T-helper 22 cell (primary cell): ENCODE results near the gene BASP1.
"Not testable (repeated sequence)": the region's sequence is repeated elsewhere in the genome, so short reads cannot be mapped to it uniquely, and the experiment has no call there.

ENCODE experiments used
- DNase-seq: peaks from one replicate; pipeline ENCODE4 v3.0.0-alpha.2; 2020; ENCODE audit warnings: low read depth

Gene BASP1

DNA sequence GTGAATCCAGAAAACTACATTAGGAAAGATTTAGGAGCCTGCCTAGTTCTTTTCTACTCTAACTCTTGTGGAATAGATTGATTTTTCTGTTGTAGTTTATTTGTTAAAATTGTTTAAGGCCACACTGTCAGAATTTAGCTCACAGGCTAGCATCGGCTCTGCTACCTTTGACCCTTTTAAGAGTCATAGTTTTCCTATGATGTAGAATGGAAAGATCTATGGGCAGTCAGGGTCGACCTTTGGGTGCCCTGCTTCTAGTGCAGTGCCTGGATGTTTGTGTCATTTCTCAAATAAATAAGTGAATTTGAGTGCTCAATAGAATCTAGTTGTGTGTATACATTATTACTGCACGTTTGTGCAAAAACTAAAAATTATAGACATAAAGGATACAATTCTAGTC, 38.7 kb downstream of the BASP1 start:
- no peak for DNase-seq

GRCh38 chr5:17256839-17257238, 39.4 kb downstream of the BASP1 start:
- no peak for DNase-seq

GRCh38 chr5:17257705-17258273, 40.4 kb downstream of the BASP1 start:
- no peak for DNase-seq

DNA sequence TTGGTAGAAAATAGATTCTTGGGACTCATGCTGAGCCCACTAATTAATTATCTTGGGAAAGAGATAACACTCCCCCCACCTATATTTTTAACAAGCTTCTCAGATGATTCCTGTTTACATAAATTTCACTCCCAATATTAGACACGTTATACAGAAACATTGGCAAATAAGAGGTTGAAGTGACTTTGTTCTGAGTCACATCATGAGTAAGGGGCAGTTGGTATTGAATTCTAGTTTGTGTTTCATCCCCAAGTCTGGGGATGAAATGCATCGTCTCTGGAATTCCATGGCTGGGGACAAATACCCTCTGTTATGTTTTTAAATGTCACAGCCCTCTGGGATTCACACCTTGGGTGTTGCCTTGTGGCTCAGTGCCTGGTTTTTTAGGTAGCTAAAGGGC, 41.0 kb downstream of the BASP1 start:
- no peak for DNase-seq

GRCh38 chr5:17259012-17259411, 41.6 kb downstream of the BASP1 start:
- DNase-seq = not testable (repeated sequence)

- DNase-seq = no peak
Observed at GRCh38 chr5:17259630-17260257, 42.3 kb downstream of the BASP1 start.

- no peak for DNase-seq
Observed at GRCh38 chr5:17260549-17260948, 43.1 kb downstream of the BASP1 start.

DNA sequence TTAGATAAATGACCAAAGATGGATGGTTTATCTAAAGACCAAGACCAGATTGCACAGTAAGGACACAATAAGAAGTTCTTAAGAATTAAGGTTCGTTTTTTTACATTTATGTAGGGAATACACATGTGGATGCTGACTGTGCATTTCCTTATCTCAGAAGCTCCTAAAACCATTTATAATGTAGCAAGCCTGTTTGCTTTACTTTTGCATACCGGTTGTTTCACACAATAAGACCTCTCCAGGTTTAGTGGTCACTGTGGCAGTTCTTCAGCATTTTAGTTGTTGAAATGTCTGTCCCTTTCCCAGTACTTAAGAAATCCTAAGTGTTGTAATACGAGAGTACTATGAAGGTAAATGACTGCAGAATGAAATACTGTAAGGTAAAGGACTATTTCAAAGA, 43.6 kb downstream of the BASP1 start:
- no peak for DNase-seq

GRCh38 chr5:17265041-17265440, 47.6 kb downstream of the BASP1 start:
- no peak for DNase-seq

- no peak for DNase-seq
Observed at GRCh38 chr5:17267106-17267505, 49.7 kb downstream of the BASP1 start.

- DNase-seq = no peak
Observed at GRCh38 chr5:17269201-17269600, 51.8 kb downstream of the BASP1 start.

- no peak for DNase-seq
Observed at GRCh38 chr5:17272111-17272510, 54.7 kb downstream of the BASP1 start.

DNA sequence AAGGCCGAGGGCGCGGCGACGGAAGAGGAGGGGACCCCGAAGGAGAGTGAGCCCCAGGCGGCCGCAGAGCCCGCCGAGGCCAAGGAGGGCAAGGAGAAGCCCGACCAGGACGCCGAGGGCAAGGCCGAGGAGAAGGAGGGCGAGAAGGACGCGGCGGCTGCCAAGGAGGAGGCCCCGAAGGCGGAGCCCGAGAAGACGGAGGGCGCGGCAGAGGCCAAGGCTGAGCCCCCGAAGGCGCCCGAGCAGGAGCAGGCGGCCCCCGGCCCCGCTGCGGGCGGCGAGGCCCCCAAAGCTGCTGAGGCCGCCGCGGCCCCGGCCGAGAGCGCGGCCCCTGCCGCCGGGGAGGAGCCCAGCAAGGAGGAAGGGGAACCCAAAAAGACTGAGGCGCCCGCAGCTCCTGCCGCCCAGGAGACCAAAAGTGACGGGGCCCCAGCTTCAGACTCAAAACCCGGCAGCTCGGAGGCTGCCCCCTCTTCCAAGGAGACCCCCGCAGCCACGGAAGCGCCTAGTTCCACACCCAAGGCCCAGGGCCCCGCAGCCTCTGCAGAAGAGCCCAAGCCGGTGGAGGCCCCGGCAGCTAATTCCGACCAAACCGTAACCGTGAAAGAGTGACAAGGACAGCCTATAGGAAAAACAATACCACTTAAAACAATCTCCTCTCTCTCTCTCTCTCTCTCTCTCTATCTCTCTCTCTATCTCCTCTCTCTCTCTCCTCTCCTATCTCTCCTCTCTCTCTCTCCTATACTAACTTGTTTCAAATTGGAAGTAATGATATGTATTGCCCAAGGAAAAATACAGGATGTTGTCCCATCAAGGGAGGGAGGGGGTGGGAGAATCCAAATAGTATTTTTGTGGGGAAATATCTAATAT, 58.1 kb downstream of the BASP1 start:
- DNase-seq = no peak

- DNase-seq = no peak
Observed at GRCh38 chr5:17276445-17276844, 59.0 kb downstream of the BASP1 start.

DNA sequence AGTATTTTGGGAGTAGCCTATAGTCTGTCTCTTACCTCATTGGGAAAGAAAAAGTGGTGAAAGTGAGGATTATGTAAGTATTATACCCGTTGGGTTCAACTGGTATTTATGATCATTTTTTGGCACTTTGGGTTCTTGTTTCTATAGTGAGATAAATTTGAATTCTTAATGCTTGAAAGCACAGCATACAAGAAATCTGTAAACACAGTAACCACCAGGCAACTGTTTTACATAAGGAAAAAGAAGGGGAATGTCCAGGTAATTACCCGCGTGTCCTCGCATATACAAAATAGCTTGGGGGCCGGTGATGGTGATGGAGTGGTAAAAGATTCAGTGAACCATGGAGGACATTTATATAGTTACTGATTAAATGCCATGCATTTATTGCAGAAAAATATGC, 60.5 kb downstream of the BASP1 start:
- DNase-seq = no peak

- no peak for DNase-seq
Observed at GRCh38 chr5:17278931-17279330, 61.5 kb downstream of the BASP1 start.

- DNase-seq = no peak
Observed at GRCh38 chr5:17279487-17279886, 62.1 kb downstream of the BASP1 start.

GRCh38 chr5:17282283-17283120, 65.1 kb downstream of the BASP1 start:
- DNase-seq = no peak

DNA sequence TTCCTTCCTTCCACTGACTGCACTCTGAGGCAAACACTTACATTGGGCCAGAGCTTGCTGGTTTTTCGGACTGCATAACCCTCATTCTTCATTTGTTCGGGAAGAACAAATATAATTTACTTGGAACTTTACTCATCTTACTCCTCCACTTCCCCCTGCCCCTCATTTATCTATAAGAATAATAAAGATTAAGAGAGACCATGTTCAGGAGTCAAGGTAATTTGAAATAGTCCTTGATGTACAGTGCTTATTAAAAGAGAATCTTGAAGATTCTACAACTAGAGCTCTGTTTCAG, 65.6 kb downstream of the BASP1 start:
- DNase-seq = no peak

DNA sequence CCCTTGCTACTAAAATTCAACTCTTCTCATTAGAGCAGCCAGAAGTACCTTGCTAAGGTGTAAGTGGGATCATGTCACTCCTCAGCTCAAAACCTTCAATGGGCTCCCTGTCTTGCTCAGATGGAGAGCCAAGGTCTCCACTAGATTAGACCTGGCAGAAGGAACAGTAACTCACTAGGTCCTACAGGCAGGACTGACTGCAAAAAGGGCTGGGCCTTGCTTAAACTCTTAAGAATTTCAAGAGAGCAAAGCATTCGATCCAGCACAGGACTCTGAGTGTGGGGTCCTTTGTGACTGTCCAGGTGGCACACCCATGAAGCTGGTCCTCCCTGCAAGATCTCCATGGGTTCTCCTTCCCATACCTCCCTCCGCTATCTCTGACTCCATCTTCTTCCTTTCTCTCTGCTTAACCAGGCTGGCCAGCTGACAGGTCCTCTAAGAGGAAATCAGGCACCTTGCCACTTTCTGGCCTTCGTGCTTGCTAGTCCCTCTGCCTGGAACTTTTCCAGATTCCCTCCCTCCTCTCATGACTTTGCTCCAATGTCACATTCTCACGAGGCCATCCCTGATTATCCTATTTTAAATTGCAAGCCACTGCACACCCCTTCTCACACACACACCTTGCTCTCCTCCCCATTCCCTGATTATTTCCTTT, 70.2 kb downstream of the BASP1 start:
- DNase-seq = no peak

DNA sequence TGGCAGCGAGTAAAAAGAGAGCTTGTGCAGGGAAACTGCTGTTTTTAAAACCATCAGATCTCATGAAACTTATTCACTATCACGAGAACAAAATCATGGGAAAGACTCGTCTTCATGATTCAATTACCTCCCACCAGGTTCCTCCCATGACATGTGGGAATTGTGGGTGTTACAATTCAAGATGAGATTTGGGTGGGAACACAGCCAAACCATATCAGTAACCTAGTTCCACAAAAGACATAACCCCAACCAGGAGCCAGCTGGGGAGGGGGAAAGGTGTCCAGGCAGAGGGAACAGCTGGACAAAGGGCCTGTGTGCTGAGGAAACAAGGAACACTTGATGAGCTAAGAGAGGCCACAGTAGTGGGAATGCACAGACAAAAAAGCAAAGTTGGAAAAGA, 71.1 kb downstream of the BASP1 start:
- DNase-seq = no peak
